ENCODE data around the gene EXOC2. TPM values are rescaled to one million over a fixed set of nuclear protein-coding genes. Genes with fewer than 3 reads are reported as not detected.
A peak's percentile ranks its signal among the peaks of the same experiment; 100 is the strongest.

EXOC2 gene
- total RNA-seq, 1 experiment from 2014 or later: 45.7 TPM

DNA sequence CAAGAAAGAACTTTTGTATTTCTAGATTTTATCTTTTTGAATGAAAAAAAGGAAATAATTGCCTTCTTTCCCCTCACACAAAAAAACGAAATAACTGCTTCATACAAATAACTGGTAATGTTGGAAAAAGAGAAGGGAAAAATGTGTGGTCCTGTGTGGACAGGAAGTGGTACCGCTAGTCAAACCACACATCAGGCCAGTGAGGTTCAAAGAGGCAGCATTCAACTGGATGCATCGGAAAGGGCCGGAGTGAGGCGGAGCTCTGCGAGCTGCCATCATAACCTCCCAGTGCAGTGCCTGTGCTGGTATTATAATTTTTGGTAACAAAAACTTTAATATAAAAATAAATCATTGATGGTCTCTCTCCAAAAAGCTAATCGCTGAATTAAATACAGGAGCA is 190.2 kb downstream of the EXOC2 start (continued):
- TF ChIP-seq, protein P1, sequence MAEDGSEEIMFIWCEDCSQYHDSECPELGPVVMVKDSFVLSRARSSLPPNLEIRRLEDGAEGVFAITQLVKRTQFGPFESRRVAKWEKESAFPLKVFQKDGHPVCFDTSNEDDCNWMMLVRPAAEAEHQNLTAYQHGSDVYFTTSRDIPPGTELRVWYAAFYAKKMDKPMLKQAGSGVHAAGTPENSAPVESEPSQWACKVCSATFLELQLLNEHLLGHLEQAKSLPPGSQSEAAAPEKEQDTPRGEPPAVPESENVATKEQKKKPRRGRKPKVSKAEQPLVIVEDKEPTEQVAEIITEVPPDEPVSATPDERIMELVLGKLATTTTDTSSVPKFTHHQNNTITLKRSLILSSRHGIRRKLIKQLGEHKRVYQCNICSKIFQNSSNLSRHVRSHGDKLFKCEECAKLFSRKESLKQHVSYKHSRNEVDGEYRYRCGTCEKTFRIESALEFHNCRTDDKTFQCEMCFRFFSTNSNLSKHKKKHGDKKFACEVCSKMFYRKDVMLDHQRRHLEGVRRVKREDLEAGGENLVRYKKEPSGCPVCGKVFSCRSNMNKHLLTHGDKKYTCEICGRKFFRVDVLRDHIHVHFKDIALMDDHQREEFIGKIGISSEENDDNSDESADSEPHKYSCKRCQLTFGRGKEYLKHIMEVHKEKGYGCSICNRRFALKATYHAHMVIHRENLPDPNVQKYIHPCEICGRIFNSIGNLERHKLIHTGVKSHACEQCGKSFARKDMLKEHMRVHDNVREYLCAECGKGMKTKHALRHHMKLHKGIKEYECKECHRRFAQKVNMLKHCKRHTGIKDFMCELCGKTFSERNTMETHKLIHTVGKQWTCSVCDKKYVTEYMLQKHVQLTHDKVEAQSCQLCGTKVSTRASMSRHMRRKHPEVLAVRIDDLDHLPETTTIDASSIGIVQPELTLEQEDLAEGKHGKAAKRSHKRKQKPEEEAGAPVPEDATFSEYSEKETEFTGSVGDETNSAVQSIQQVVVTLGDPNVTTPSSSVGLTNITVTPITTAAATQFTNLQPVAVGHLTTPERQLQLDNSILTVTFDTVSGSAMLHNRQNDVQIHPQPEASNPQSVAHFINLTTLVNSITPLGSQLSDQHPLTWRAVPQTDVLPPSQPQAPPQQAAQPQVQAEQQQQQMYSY (CRISPR knock-in tag; IDR thresholded peaks at IDR 0.05): no peak
- no peak for TF ChIP-seq ZNF423 (CRISPR knock-in tag; IDR thresholded peaks at IDR 0.05)

DNA sequence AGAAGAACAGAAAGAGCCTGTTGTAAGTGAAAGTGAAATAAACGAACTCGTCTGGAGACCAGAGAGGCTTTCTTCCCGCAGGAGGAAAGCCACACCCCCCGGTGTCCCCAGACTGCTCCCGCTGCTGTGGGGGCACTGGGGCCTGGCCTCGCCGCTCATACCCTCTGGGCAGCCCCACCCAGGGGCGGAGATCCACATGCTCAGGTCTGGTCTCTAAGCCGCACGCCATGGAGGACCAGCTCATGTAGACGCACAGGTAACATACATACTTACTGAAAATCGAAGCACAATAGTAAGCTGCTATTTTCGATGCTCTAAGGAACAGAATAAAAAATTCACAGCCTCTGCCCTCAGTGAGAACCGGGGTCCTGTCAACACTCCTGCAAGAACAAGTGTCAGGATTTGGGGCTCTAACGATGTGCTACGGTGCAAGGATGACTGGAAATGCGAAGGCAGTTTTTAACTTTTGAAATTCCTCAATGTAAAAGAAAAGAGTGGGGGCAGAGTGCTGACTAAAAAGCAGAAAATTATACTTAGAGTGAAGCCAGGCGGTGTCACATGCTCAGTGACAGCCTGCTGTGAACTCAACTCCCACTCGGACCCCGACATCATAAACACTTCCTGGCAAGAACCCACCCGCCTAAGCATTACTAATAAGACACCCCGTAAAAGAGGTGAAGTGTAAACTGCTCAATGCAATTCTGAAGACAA is 190.9 kb downstream of the EXOC2 start:
- H3K9me3 Mint-ChIP-seq: no peaks in the 10 kb centered on the region
- POLR2A ChIA-PET: no interaction called here
- ATAC-seq: peak; percentile 72
- no peak for TF ChIP-seq ZNF263 (CRISPR knock-in tag; IDR thresholded peaks at IDR 0.05; ENCODE audit: low read depth)
- TF ChIP-seq, protein P2, sequence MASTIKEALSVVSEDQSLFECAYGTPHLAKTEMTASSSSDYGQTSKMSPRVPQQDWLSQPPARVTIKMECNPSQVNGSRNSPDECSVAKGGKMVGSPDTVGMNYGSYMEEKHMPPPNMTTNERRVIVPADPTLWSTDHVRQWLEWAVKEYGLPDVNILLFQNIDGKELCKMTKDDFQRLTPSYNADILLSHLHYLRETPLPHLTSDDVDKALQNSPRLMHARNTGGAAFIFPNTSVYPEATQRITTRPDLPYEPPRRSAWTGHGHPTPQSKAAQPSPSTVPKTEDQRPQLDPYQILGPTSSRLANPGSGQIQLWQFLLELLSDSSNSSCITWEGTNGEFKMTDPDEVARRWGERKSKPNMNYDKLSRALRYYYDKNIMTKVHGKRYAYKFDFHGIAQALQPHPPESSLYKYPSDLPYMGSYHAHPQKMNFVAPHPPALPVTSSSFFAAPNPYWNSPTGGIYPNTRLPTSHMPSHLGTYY (CRISPR knock-in tag; IDR thresholded peaks at IDR 0.05): no peak
- no peak for TF ChIP-seq ESRRA (CRISPR knock-in tag; IDR thresholded peaks at IDR 0.05; ENCODE audit: borderline replicate concordance)
- no peak for TF ChIP-seq GRHL2 (CRISPR knock-in tag; IDR thresholded peaks at IDR 0.05; ENCODE audit: insufficient replicate concordance, severe bottlenecking)
- no peak for TF ChIP-seq EMX1 (CRISPR knock-in tag; IDR thresholded peaks at IDR 0.05)
- TF ChIP-seq ZNF416 (CRISPR knock-in tag; IDR thresholded peaks at IDR 0.05): no peak
- DNase-seq (ENCODE audit: low spot score): no peak
- H3K4me3 Mint-ChIP-seq: no peak overlapping the region
- CTCF ChIA-PET: no interaction called here
- no peak overlapping the region for H3K27ac Mint-ChIP-seq
- no peaks in the 10 kb centered on the region for H3K27me3 Mint-ChIP-seq (ENCODE audit: low read depth)
- H3K4me1 Mint-ChIP-seq: 0 out of 2 replicates have a peak, but pooled peaks cover 5% of the 10 kb centered on the region
- H3K36me3 Mint-ChIP-seq: peaks cover 8% of the 10 kb centered on the region

DNA sequence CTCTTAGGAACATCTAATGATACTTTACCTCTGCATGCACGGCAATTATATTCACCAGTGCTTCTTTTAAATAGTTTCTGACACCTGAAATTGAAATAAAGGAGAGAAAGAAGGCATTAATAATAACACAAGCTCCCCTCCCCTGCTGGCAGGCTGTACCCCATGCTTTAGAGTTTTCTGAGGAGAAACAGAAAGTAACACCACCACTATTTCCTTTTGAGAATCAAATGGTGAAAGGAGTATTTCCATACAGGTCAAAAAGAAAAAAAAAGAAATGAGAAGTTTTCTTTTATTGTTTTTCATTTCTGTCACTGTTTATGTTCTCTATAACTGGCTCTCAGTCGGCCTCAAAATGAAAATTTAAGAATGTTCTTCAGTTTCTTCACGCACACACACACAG is 193.3 kb downstream of the EXOC2 start:
- peaks cover 28% of the 10 kb centered on the region for H3K36me3 Mint-ChIP-seq
- ChIA-PET POLR2A (no interaction called here), CTCF (no interaction called here)
- no peaks in the 10 kb centered on the region for H3K27me3 Mint-ChIP-seq (ENCODE audit: low read depth)
- no peak overlapping the region for H3K4me3 Mint-ChIP-seq
- no peaks in the 10 kb centered on the region for H3K9me3 Mint-ChIP-seq
- H3K27ac Mint-ChIP-seq: no peak overlapping the region
- DNase-seq (ENCODE audit: low spot score) (no peak), ATAC-seq (no peak)
- H3K4me1 Mint-ChIP-seq: 0 out of 2 replicates have a peak, but pooled peaks cover 5% of the 10 kb centered on the region
- TF ChIP-seq PRRX2 (CRISPR knock-in tag; IDR thresholded peaks at IDR 0.05) (no peak), RORB (CRISPR knock-in tag; IDR thresholded peaks at IDR 0.05) (no peak), MYBL2 (CRISPR knock-in tag; IDR thresholded peaks at IDR 0.05) (no peak), CBFB (CRISPR knock-in tag; IDR thresholded peaks at IDR 0.05; ENCODE audit: low read depth) (no peak), ZNF423 (CRISPR knock-in tag; IDR thresholded peaks at IDR 0.05) (no peak), GTF2I (CRISPR knock-in tag; conservative IDR thresholded peaks at IDR 0.05) (no peak), MXD4 (CRISPR knock-in tag; IDR thresholded peaks at IDR 0.05; ENCODE audit: borderline replicate concordance) (no peak), ZNF416 (CRISPR knock-in tag; IDR thresholded peaks at IDR 0.05) (no peak), ETV6 (CRISPR knock-in tag; IDR thresholded peaks at IDR 0.05) (no peak), JUN (CRISPR knock-in tag; IDR thresholded peaks at IDR 0.05) (no peak)
- TF ChIP-seq, protein P3, sequence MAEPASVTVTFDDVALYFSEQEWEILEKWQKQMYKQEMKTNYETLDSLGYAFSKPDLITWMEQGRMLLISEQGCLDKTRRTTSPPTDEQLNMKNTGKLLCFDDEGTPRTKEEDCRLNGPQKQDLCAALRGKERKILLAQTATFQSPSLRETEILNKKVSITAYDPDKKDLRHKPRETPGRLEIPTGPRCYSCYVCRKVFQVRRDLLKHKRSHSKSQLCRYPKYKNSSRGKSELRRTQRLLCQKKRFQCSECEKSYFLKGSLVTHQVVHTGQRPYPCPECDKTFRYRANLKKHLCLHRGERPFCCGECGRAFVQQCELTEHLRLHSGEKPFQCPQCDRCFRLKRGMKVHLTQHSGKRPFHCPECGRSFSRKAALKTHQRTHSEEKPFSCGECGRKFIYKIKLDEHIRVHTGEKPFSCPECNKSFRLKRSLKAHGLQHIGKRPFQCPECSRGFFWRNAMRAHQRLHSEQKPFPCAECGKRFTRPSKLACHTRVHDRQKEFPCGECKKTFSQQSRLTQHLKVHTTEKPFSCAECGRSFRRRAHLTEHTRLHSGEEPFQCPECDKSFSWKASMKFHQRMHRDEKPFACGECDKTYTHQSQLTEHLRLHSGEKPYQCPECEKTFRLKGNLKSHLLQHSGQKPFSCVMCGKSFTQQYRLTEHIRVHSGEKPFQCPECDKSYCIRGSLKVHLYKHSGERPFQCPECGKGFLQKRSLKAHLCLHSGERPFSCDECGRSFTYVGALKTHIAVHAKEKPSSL (CRISPR knock-in tag; conservative IDR thresholded peaks at IDR 0.05): no peak
- TF ChIP-seq, protein P4, sequence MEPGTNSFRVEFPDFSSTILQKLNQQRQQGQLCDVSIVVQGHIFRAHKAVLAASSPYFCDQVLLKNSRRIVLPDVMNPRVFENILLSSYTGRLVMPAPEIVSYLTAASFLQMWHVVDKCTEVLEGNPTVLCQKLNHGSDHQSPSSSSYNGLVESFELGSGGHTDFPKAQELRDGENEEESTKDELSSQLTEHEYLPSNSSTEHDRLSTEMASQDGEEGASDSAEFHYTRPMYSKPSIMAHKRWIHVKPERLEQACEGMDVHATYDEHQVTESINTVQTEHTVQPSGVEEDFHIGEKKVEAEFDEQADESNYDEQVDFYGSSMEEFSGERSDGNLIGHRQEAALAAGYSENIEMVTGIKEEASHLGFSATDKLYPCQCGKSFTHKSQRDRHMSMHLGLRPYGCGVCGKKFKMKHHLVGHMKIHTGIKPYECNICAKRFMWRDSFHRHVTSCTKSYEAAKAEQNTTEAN (CRISPR knock-in tag; IDR thresholded peaks at IDR 0.05): no peak
- TF ChIP-seq, protein P5, sequence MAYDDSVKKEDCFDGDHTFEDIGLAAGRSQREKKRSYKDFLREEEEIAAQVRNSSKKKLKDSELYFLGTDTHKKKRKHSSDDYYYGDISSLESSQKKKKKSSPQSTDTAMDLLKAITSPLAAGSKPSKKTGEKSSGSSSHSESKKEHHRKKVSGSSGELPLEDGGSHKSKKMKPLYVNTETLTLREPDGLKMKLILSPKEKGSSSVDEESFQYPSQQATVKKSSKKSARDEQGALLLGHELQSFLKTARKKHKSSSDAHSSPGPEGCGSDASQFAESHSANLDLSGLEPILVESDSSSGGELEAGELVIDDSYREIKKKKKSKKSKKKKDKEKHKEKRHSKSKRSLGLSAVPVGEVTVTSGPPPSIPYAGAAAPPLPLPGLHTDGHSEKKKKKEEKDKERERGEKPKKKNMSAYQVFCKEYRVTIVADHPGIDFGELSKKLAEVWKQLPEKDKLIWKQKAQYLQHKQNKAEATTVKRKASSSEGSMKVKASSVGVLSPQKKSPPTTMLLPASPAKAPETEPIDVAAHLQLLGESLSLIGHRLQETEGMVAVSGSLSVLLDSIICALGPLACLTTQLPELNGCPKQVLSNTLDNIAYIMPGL (CRISPR knock-in tag; IDR thresholded peaks at IDR 0.05): no peak
- TF ChIP-seq, protein P6, sequence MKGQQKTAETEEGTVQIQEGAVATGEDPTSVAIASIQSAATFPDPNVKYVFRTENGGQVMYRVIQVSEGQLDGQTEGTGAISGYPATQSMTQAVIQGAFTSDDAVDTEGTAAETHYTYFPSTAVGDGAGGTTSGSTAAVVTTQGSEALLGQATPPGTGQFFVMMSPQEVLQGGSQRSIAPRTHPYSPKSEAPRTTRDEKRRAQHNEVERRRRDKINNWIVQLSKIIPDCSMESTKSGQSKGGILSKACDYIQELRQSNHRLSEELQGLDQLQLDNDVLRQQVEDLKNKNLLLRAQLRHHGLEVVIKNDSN (CRISPR knock-in tag; IDR thresholded peaks at IDR 0.05): no peak
- TF ChIP-seq, protein P7, sequence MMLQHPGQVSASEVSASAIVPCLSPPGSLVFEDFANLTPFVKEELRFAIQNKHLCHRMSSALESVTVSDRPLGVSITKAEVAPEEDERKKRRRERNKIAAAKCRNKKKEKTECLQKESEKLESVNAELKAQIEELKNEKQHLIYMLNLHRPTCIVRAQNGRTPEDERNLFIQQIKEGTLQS (CRISPR knock-in tag; conservative IDR thresholded peaks at IDR 0.05): no peak

Measured in WTC11 (cell line).